Activated CD8-positive, alpha-beta T cell treated with anti-CD3 and anti-CD28 coated beads for 36 hours (primary cell): Measurements from ENCODE around the gene C2orf42. TPM values are rescaled to one million over a fixed set of nuclear protein-coding genes. Genes with fewer than 3 reads are reported as not detected.
"Not testable (repeated sequence)": the region's sequence is repeated elsewhere in the genome, so short reads cannot be mapped to it uniquely, and the experiment has no call there.

Experiments
- ATAC-seq: fragments of 200-7000 bp; cut with Tn5 transposase; one replicate; pipeline ENCODE4 v1.10.0; 2021; ENCODE audit warnings: mild to moderate bottlenecking, moderate library complexity
- CTCF ChIA-PET: fragments of 350-600 bp; sonication (Branson Sonifier 250); formaldehyde crosslinking; loops from one replicate; lab custom pipeline; 2021; ENCODE audit warnings: antibody characterized with exemption; lab: Charles Lee
- POLR2A ChIA-PET: fragments of 350-600 bp; sonication (Branson Sonifier 250); formaldehyde crosslinking; loops from one replicate; lab custom pipeline; 2021; ENCODE audit warnings: antibody characterized with exemption; lab: Charles Lee
- DNase-seq: peaks from one replicate; pipeline ENCODE4 v3.0.0-alpha.2; 2020
- H3K27ac Mint-ChIP-seq: one replicate; pipeline ENCODE4 v1.8.0; 2021; ENCODE audit warnings: mild to moderate bottlenecking, mixed read lengths
- H3K27me3 Mint-ChIP-seq: one replicate; pipeline ENCODE4 v1.8.0; 2021; ENCODE audit warnings: mixed read lengths
- H3K36me3 Mint-ChIP-seq: one replicate; pipeline ENCODE4 v1.8.0; 2021; ENCODE audit warnings: low read depth, mixed read lengths
- H3K4me1 Mint-ChIP-seq: one replicate; pipeline ENCODE4 v1.8.0; 2021; ENCODE audit warnings: low read depth, mixed read lengths
- H3K4me3 Mint-ChIP-seq: one replicate; pipeline ENCODE4 v1.8.0; 2021; ENCODE audit warnings: mild to moderate bottlenecking, moderate library complexity, mixed read lengths
- H3K9me3 Mint-ChIP-seq: one replicate; pipeline ENCODE4 v1.8.0; 2021; ENCODE audit warnings: mixed read lengths
- intact Hi-C: fragments of 100-400 bp; cut with micrococcal nuclease; formaldehyde crosslinking; loops from one replicate; pipeline ENCODE4 v1.10.0; 2022
- total RNA-seq, 2 experiments: library from RNA; stranded (reverse); gene quantifications; one replicate each; pipeline ENCODE4 v1.2.3, GENCODE V29; 2021
- TF ChIP-seq, protein P1 (sequence below): fragments of 200-600 bp; IDR thresholded peaks from one replicate; pipeline ENCODE4 v1.8.0; 2022; ENCODE audit warnings: antibody characterized with exemption, mild to moderate bottlenecking

C2orf42 gene
- total RNA-seq, 2 experiments from 2014 or later, result 19.2 to 24.6 TPM

DNA sequence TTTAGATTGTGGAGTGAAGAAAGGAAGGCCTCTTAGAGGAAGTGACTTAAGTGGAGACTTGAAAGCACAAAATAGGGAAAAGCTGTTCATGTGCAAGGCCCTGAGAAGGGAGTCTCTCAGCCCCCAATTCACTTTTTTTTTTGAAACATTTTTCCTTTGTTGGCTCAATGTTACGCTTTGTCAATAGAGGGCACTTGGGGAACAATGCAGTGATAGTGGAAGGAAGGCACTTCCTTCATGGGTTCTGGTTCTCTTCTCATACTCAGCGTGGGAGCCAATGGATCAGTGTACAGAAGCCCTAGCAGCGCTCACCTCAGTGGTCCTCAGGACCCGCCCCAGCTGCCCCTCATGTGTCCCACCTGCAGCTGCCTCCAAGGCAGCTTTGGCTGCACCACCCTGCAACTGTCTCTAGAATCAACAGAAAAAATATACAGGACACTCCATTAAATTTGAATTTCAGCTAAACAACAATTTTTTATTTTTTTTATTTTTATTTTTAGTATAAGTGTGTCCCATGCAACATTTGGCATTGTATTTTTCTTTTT, 8.6 kb upstream of the C2orf42 start:
- ATAC-seq (no peak), DNase-seq (no peak)
- Mint-ChIP-seq H3K27ac (no peak overlapping the region), H3K4me3 (no peak overlapping the region), H3K27me3 (no peaks in the 10 kb centered on the region), H3K4me1 (no peaks in the 10 kb centered on the region), H3K36me3 (no peaks in the 10 kb centered on the region), H3K9me3 (no peaks in the 10 kb centered on the region)
- CTCF ChIA-PET, result no interaction called here
- POLR2A ChIA-PET, result interaction anchor here (0.6 to 3.1 kb wide), 2 partner anchors 8 to 20 kb away, joined by 3 to 14 read pairs; partner anchors contain the start of gene C2orf42
- TF ChIP-seq, protein P1, sequence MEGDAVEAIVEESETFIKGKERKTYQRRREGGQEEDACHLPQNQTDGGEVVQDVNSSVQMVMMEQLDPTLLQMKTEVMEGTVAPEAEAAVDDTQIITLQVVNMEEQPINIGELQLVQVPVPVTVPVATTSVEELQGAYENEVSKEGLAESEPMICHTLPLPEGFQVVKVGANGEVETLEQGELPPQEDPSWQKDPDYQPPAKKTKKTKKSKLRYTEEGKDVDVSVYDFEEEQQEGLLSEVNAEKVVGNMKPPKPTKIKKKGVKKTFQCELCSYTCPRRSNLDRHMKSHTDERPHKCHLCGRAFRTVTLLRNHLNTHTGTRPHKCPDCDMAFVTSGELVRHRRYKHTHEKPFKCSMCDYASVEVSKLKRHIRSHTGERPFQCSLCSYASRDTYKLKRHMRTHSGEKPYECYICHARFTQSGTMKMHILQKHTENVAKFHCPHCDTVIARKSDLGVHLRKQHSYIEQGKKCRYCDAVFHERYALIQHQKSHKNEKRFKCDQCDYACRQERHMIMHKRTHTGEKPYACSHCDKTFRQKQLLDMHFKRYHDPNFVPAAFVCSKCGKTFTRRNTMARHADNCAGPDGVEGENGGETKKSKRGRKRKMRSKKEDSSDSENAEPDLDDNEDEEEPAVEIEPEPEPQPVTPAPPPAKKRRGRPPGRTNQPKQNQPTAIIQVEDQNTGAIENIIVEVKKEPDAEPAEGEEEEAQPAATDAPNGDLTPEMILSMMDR, result no peak
- intact Hi-C loops, result no loop called here

DNA sequence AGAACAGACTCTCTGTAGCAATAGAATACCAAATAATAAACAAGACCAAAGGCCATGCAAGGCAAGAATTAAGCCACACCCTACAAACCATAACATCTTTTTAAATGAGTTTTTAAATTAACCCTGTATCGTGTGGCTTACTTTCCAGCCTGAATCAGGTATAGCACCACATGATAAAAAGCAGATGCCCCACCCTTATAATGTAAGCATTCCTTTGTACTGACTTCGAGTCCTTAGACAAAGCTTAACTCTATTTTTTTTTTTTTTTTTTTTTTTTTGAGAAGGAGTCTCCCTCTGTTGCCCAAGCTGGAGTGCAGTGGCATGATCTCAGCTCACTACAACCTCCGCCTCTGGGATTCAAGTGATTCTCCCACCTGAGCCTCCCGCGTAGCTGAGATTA, 1.7 kb upstream of the C2orf42 start:
- H3K27ac Mint-ChIP-seq, result no peak overlapping the region
- intact Hi-C loops, result loop anchor here (5.0 kb wide), 1 partner anchor 50 kb away; no protein-coding TSS in a partner anchor
- H3K4me1 Mint-ChIP-seq, result peaks cover 16% of the 10 kb centered on the region
- H3K4me3 Mint-ChIP-seq, result no peak overlapping the region
- TF ChIP-seq, protein P1, result no peak
- DNase-seq (no peak), ATAC-seq (no peak)
- ChIA-PET POLR2A (interaction anchor here (0.6 to 2.8 kb wide), 5 partner anchors 8 to 116 kb away, joined by 3 to 14 read pairs (median 5); partner anchors contain the start of gene PCYOX1), CTCF (no interaction called here)
- H3K36me3 Mint-ChIP-seq, result peaks cover 5% of the 10 kb centered on the region
- no peaks in the 10 kb centered on the region for H3K27me3 Mint-ChIP-seq
- no peaks in the 10 kb centered on the region for H3K9me3 Mint-ChIP-seq

DNA sequence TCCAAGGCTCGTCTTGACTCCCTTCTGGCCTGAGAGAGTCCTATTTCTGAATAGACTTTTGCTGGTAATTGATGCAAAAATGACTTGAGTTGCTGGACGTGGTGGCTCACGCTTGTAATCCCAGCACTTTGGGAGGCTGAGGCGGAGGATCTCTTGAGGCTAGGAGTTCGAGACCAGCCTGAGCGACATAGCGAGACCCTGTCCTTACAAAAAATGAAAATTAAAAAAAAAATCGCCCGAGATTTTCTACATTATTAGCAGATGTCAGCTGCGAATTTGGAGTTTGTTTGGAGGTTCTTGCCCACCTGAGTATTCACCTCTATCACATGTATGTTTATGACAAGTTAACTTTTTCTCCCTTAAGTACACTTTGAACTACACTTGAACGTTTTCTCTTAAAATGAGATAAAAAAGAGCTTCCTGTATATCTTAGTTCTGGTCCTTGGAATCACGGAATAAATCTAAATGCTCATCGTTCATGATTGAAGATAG, 471 bp upstream of the C2orf42 start:
- intact Hi-C loops, result loop anchor here (2.0 to 5.0 kb wide), 3 partner anchors 49 to 104 kb away; partner anchors contain the start of genes PCBP1 and TIA1
- no peak for ATAC-seq
- peaks cover 19% of the 10 kb centered on the region for H3K4me1 Mint-ChIP-seq
- no peaks in the 10 kb centered on the region for H3K27me3 Mint-ChIP-seq
- H3K9me3 Mint-ChIP-seq, result no peaks in the 10 kb centered on the region
- POLR2A ChIA-PET, result interaction anchor here (0.6 to 2.9 kb wide), 27 partner anchors 9 to 277 kb away, joined by 3 to 25 read pairs (median 5); partner anchors contain the start of genes FAM136A, MXD1, PCYOX1 and SNRPG
- H3K36me3 Mint-ChIP-seq, result peaks cover 5% of the 10 kb centered on the region
- TF ChIP-seq, protein P1, result no peak
- H3K27ac Mint-ChIP-seq, result peak overlapping the region; percentile 99
- peak overlapping the region; percentile 87 for H3K4me3 Mint-ChIP-seq
- CTCF ChIA-PET, result interaction anchor here (0.7 to 2.1 kb wide), 16 partner anchors 10 to 571 kb away, joined by 3 to 11 read pairs (median 4); partner anchors contain the start of genes FAM136A, MXD1, PCYOX1 and SNRPG
- no peak for DNase-seq

DNA sequence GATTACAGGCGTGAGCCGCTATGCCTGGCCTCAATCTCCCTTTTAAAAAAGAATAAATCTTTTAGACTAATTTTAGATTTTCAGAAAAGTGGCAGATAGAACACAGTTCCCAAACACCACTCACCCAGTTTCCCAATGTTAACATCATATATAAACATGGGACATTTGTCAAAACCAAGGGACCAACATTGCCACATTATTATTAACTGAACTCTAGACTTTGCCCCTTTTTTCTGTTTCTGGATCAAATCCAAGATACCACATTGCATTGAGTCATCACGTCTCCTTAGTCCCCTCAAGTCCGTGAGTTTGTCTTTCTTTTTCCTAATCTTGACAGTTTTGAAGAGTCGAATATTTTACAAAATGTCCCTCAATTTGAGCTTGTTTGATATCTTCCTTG, 2.4 kb downstream of the C2orf42 start:
- H3K4me1 Mint-ChIP-seq, result peaks cover 19% of the 10 kb centered on the region
- DNase-seq, result no peak
- intact Hi-C loops, result no loop called here
- ChIA-PET CTCF (interaction anchor here (0.9 to 1.0 kb wide), 2 partner anchors 26 to 113 kb away, joined by 3 read pairs; no protein-coding TSS in a partner anchor), POLR2A (interaction anchor here (0.6 to 2.9 kb wide), 3 partner anchors 45 to 262 kb away, joined by 3 to 13 read pairs (median 3); no protein-coding TSS in a partner anchor)
- H3K27me3 Mint-ChIP-seq, result no peaks in the 10 kb centered on the region
- H3K9me3 Mint-ChIP-seq, result no peaks in the 10 kb centered on the region
- peaks cover 5% of the 10 kb centered on the region for H3K36me3 Mint-ChIP-seq
- no peak for ATAC-seq
- peak overlapping the region; percentile 99 for H3K27ac Mint-ChIP-seq
- peak overlapping the region; percentile 87 for H3K4me3 Mint-ChIP-seq
- TF ChIP-seq, protein P1, result no peak

DNA sequence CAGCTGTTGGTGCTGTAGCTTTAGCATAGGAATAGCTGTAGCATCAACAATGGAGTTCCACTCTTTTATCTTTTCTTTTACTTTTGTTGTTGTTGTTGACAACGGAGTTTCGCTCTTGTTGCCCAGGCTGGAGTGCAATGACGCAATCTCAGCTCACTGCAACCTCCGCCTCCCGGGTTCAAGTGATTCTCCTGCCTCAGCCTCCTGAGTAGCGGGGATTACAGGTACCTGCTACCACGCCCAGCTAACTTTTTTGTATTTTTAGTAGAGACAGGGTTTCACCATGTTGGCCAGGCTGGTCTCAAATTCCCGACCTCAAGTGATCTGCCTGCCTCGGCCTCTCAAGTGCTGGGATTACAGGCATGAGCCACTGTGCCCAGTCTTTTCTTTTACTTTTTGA, 3.6 kb downstream of the C2orf42 start:
- H3K4me3 Mint-ChIP-seq, CTCF ChIA-PET, H3K9me3 Mint-ChIP-seq, DNase-seq, intact Hi-C loops, ATAC-seq, H3K27me3 Mint-ChIP-seq, POLR2A ChIA-PET, H3K27ac Mint-ChIP-seq: not testable (repeated sequence)
- H3K36me3 Mint-ChIP-seq, result peaks cover 12% of the 10 kb centered on the region
- H3K4me1 Mint-ChIP-seq, result peaks cover 19% of the 10 kb centered on the region
